ENCODE measurements around the gene APOBR. TPM values are rescaled to one million over a fixed set of nuclear protein-coding genes. Genes with fewer than 3 reads are reported as not detected.
A peak's percentile ranks its signal among the peaks of the same experiment; 100 is the strongest.

APOBR gene
- total and polyA plus RNA-seq, 4 donors = 0.28 to 1.5 (median 1.3) TPM

DNA sequence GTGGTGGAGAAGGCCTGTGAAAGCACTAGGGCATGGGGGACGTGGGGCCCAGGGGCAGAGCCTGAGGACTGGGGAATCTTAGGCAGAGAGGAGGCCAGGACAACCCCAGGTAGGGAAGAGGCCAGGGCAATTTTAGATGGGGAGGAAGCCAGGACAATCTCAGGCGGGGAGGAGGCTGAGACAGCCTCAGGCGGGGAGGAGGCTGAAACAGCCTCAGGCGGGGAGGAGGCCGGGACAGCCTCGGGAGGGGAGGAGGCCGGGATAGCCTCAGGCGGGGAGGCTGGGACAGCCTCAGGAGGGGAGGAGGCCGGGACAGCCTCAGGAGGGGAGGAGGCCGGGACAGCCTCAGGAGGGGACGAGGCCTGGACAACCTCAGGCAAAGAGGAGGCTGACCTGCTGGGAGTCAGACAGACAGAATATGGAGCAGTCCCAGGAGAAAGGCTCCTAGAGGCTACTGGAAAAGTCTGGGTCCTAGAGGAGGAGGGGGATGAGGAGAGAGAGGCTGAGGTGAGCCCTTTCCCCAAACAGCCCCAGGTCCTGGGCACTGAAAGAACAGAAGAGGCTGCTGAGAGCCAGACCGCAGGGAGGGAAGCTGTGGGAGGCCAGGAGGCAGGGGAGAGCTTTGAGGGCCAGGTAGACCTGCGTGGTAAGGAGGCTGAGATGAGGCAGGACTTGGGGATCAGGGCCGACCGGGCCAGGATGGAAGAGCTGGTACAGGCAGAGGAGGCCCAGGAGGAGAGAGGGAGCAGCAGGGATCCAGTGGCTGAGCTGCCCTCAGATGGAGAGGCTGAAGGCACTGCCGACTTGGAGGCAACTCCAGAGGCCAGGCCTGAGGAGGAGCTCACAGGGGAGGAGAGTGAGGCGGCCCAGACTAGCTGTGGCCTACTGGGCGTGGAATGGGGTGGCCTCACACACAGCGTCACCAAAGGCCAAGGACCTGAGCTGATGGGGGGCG, 1.6 kb downstream of the APOBR start:
- peaks cover 0 to 12% (median 5%) of the 10 kb centered on the region in 4 donors for H3K4me1 ChIP-seq (ENCODE audit: control insufficient read depth in 4 of 4, insufficient read depth in 4 of 4, low read length in 3 of 4)
- TF ChIP-seq HNF4A (conservative IDR thresholded peaks at IDR 0.05) (no peak), FOXA1 (IDR thresholded peaks at IDR 0.05) (no peak), TAF1 (conservative IDR thresholded peaks at IDR 0.05) (no peak), GABPA (IDR thresholded peaks at IDR 0.05 in 1 of 2, conservative IDR thresholded peaks at IDR 0.05 in 1 of 2) (no peak), RAD21 (IDR thresholded peaks at IDR 0.05) (no peak), EGR1 (IDR thresholded peaks at IDR 0.05; ENCODE audit: low read depth in 2 of 2) (no peak), FOXA2 (IDR thresholded peaks at IDR 0.05) (no peak), JUND (IDR thresholded peaks at IDR 0.05) (no peak), YY1 (IDR thresholded peaks at IDR 0.05) (no peak), HNF4G (IDR thresholded peaks at IDR 0.05) (no peak)
- TF ChIP-seq, protein P1, sequence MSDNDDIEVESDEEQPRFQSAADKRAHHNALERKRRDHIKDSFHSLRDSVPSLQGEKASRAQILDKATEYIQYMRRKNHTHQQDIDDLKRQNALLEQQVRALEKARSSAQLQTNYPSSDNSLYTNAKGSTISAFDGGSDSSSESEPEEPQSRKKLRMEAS (IDR thresholded peaks at IDR 0.05) = no peak
- TF ChIP-seq, protein P2, sequence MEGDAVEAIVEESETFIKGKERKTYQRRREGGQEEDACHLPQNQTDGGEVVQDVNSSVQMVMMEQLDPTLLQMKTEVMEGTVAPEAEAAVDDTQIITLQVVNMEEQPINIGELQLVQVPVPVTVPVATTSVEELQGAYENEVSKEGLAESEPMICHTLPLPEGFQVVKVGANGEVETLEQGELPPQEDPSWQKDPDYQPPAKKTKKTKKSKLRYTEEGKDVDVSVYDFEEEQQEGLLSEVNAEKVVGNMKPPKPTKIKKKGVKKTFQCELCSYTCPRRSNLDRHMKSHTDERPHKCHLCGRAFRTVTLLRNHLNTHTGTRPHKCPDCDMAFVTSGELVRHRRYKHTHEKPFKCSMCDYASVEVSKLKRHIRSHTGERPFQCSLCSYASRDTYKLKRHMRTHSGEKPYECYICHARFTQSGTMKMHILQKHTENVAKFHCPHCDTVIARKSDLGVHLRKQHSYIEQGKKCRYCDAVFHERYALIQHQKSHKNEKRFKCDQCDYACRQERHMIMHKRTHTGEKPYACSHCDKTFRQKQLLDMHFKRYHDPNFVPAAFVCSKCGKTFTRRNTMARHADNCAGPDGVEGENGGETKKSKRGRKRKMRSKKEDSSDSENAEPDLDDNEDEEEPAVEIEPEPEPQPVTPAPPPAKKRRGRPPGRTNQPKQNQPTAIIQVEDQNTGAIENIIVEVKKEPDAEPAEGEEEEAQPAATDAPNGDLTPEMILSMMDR (IDR thresholded peaks at IDR 0.05; ENCODE audit: low read depth, low read length, missing input control) = no peak
- TF ChIP-seq, protein P3, sequence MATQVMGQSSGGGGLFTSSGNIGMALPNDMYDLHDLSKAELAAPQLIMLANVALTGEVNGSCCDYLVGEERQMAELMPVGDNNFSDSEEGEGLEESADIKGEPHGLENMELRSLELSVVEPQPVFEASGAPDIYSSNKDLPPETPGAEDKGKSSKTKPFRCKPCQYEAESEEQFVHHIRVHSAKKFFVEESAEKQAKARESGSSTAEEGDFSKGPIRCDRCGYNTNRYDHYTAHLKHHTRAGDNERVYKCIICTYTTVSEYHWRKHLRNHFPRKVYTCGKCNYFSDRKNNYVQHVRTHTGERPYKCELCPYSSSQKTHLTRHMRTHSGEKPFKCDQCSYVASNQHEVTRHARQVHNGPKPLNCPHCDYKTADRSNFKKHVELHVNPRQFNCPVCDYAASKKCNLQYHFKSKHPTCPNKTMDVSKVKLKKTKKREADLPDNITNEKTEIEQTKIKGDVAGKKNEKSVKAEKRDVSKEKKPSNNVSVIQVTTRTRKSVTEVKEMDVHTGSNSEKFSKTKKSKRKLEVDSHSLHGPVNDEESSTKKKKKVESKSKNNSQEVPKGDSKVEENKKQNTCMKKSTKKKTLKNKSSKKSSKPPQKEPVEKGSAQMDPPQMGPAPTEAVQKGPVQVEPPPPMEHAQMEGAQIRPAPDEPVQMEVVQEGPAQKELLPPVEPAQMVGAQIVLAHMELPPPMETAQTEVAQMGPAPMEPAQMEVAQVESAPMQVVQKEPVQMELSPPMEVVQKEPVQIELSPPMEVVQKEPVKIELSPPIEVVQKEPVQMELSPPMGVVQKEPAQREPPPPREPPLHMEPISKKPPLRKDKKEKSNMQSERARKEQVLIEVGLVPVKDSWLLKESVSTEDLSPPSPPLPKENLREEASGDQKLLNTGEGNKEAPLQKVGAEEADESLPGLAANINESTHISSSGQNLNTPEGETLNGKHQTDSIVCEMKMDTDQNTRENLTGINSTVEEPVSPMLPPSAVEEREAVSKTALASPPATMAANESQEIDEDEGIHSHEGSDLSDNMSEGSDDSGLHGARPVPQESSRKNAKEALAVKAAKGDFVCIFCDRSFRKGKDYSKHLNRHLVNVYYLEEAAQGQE (IDR thresholded peaks at IDR 0.05) = no peak
- TF ChIP-seq, protein P4, sequence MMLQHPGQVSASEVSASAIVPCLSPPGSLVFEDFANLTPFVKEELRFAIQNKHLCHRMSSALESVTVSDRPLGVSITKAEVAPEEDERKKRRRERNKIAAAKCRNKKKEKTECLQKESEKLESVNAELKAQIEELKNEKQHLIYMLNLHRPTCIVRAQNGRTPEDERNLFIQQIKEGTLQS (IDR thresholded peaks at IDR 0.05) = no peak
- DNase-seq (ENCODE audit: low spot score) = no peak
- H3K27me3 ChIP-seq (ENCODE audit: control insufficient read depth in 4 of 4, insufficient read depth in 4 of 4, low read length in 3 of 4) = no peaks in the 10 kb centered on the region
- no peak overlapping the region for H3K4me3 ChIP-seq (ENCODE audit: low read depth in 1 of 3, low read length in 3 of 3)
- 85% methylated on average over 20 of the region's 20 CpGs for WGBS
- H3K9me3 ChIP-seq (ENCODE audit: control insufficient read depth in 4 of 4, low read length in 3 of 4) = no peaks in the 10 kb centered on the region
- no peak overlapping the region for H3K9ac ChIP-seq (ENCODE audit: low read depth in 1 of 2, low read length in 2 of 2)
- H3K27ac ChIP-seq (ENCODE audit: low read depth in 1 of 2, low read length in 2 of 2) = peak overlapping the region; percentile 5 to 77
- peaks cover 0 to 14% (median 5%) of the 10 kb centered on the region in 4 donors for H3K36me3 ChIP-seq (ENCODE audit: control insufficient read depth in 4 of 4, insufficient read depth in 3 of 4, low read depth in 1 of 4, low read length in 3 of 4)

DNA sequence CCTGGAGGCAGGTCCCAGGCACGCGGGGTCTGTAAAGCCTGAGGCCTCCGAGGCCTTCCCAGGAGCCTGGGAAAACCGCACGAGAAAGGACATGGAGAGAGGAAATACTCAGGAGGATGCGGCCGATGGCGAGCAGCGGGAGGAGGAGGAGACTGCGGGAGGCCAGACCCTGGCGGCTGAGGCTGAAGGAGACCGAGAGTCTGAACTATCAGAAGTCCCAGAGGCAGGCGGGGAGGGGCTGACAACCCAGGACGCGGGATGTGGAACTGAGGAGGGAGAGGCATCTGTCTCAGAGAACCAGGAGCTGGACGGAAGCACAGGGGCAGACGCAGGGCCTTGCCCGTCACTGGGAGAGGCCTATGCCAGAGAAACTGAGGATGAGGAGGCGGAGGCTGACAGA, 2.4 kb downstream of the APOBR start:
- Histone ChIP-seq H3K36me3 (ENCODE audit: control insufficient read depth in 4 of 4, insufficient read depth in 3 of 4, low read depth in 1 of 4, low read length in 3 of 4) (peaks cover 0 to 21% (median 8%) of the 10 kb centered on the region in 4 donors), H3K27ac (ENCODE audit: low read depth in 1 of 2, low read length in 2 of 2) (no peak overlapping the region), H3K4me3 (ENCODE audit: low read depth in 1 of 3, low read length in 3 of 3) (no peak overlapping the region), H3K9me3 (ENCODE audit: control insufficient read depth in 4 of 4, low read length in 3 of 4) (no peaks in the 10 kb centered on the region), H3K4me1 (ENCODE audit: control insufficient read depth in 4 of 4, insufficient read depth in 4 of 4, low read length in 3 of 4) (peaks cover 0 to 5% (median 1%) of the 10 kb centered on the region in 4 donors), H3K27me3 (ENCODE audit: control insufficient read depth in 4 of 4, insufficient read depth in 4 of 4, low read length in 3 of 4) (no peaks in the 10 kb centered on the region), H3K9ac (ENCODE audit: low read depth in 1 of 2, low read length in 2 of 2) (no peak overlapping the region)
- DNase-seq (ENCODE audit: low spot score) = no peak
- 86% methylated on average over 19 of the region's 19 CpGs for WGBS
- no peak for TF ChIP-seq EGR1 (IDR thresholded peaks at IDR 0.05; ENCODE audit: low read depth in 2 of 2)
- TF ChIP-seq, protein P1 (IDR thresholded peaks at IDR 0.05) = no peak
- no peak for TF ChIP-seq JUND (IDR thresholded peaks at IDR 0.05)
- no peak for TF ChIP-seq HNF4G (IDR thresholded peaks at IDR 0.05)
- TF ChIP-seq, protein P2 (IDR thresholded peaks at IDR 0.05; ENCODE audit: low read depth, low read length, missing input control) = no peak
- TF ChIP-seq, protein P3 (IDR thresholded peaks at IDR 0.05) = no peak
- TF ChIP-seq FOXA2 (IDR thresholded peaks at IDR 0.05) = no peak
- TF ChIP-seq RAD21 (IDR thresholded peaks at IDR 0.05) = no peak
- TF ChIP-seq RXRA (IDR thresholded peaks at IDR 0.05) = no peak
- no peak for TF ChIP-seq FOXA1 (IDR thresholded peaks at IDR 0.05)
- TF ChIP-seq YY1 (IDR thresholded peaks at IDR 0.05) = no peak
- TF ChIP-seq, protein P4 (IDR thresholded peaks at IDR 0.05) = no peak
